HCT116 (cell line): ENCODE data around the gene LRIG1.

Experiments used
- CEBPB ChIP-seq: IDR thresholded peaks from 2 replicates; pipeline ENCODE4 v1.6.1; 2012; ENCODE audit warnings: low read depth
- CTCF ChIP-seq, 3 experiments: fragments of 200-600 bp in 1 of 3; sonication (generic) in 1 of 3; IDR thresholded peaks in 2 of 3; conservative IDR thresholded peaks in 1 of 3; 2 replicates each; pipeline ENCODE4 v1.5.1; 2012 to 2017; ENCODE audit warnings: low read depth in 2 of 3, low read length in 2 of 3, antibody characterized with exemption in 1 of 3, borderline replicate concordance in 1 of 3, control low read depth in 1 of 3, mild to moderate bottlenecking in 1 of 3, mixed read lengths in 1 of 3, mixed run types in 1 of 3, moderate library complexity in 1 of 3; ENCODE audit not compliant: insufficient read depth in 1 of 3
- EGR1 ChIP-seq: IDR thresholded peaks from 2 replicates; pipeline ENCODE4 v1.6.1; 2012; ENCODE audit warnings: low read depth
- EZH2 ChIP-seq: fragments of 200-600 bp; sonication (generic); IDR thresholded peaks from 2 replicates; pipeline ENCODE4 v1.6.1; 2017; ENCODE audit warnings: antibody characterized with exemption, mixed run types
- FOSL1 ChIP-seq: IDR thresholded peaks from 2 replicates; pipeline ENCODE4 v1.6.1; 2012; ENCODE audit warnings: low read depth
- POLR2A ChIP-seq: IDR thresholded peaks from 2 replicates; pipeline ENCODE4 v1.7.0; 2011; ENCODE audit warnings: borderline replicate concordance; ENCODE audit not compliant: insufficient read depth, insufficient read length; ENCODE audit errors: extremely low read depth
- RAD21 ChIP-seq: IDR thresholded peaks from 2 replicates; pipeline ENCODE4 v1.6.1; 2012; ENCODE audit warnings: low read depth, mild to moderate bottlenecking
- YY1 ChIP-seq: IDR thresholded peaks from 2 replicates; pipeline ENCODE4 v1.6.1; 2011; ENCODE audit warnings: low read length, low read depth, moderate library complexity, mild to moderate bottlenecking; ENCODE audit not compliant: insufficient replicate concordance; ENCODE audit errors: extremely low read depth
- ZFX ChIP-seq: fragments of 450-650 bp; IDR thresholded peaks from 2 replicates; pipeline ENCODE4 v1.6.1; 2017
- TF ChIP-seq, protein P1 (sequence below): IDR thresholded peaks from 2 replicates; pipeline ENCODE4 v1.6.1; 2012

GRCh38 chr3:66441692-66442091, 59.1 kb downstream of the LRIG1 start:
- TF ChIP-seq YY1 = no peak
- TF ChIP-seq CTCF (IDR thresholded peaks at IDR 0.05 in 2 of 3, conservative IDR thresholded peaks at IDR 0.05 in 1 of 3; ENCODE audit: borderline replicate concordance in 1 of 3, insufficient read depth in 1 of 3, low read depth in 2 of 3, low read length in 2 of 3) = no peak
- no peak for TF ChIP-seq RAD21
- no peak for TF ChIP-seq POLR2A
- TF ChIP-seq FOSL1 = no peak
- TF ChIP-seq ZFX = no peak
- TF ChIP-seq, protein P1, sequence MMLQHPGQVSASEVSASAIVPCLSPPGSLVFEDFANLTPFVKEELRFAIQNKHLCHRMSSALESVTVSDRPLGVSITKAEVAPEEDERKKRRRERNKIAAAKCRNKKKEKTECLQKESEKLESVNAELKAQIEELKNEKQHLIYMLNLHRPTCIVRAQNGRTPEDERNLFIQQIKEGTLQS = no peak
- no peak for TF ChIP-seq EZH2
- TF ChIP-seq EGR1 = no peak
- no peak for TF ChIP-seq CEBPB
